Activated naive CD4-positive, alpha-beta T cell treated with anti-CD3 and anti-CD28 coated beads for 36 hours (primary cell): Measurements from ENCODE around the gene VAC14. TPM values are rescaled to one million over a fixed set of nuclear protein-coding genes. Genes with fewer than 3 reads are reported as not detected.
A peak's percentile ranks its signal among the peaks of the same experiment; 100 is the strongest.

Experiments used
- CTCF ChIA-PET: fragments of 350-600 bp; sonication (Branson Sonifier 250); formaldehyde crosslinking; loops from one replicate; lab custom pipeline; 2021; ENCODE audit warnings: antibody characterized with exemption; lab: Charles Lee
- DNase-seq: peaks from one replicate; pipeline ENCODE4 v3.0.0-alpha.2; 2020
- H3K27ac Mint-ChIP-seq: one replicate; pipeline ENCODE4 v1.8.0; 2021; ENCODE audit warnings: mild to moderate bottlenecking, mixed read lengths
- H3K27me3 Mint-ChIP-seq: one replicate; pipeline ENCODE4 v1.8.0; 2021; ENCODE audit warnings: low read depth, mixed read lengths
- H3K36me3 Mint-ChIP-seq: one replicate; pipeline ENCODE4 v1.8.0; 2021; ENCODE audit warnings: low read depth, mixed read lengths
- H3K4me1 Mint-ChIP-seq: one replicate; pipeline ENCODE4 v1.8.0; 2021; ENCODE audit warnings: low read depth, mixed read lengths
- H3K4me3 Mint-ChIP-seq: one replicate; pipeline ENCODE4 v1.8.0; 2021; ENCODE audit warnings: mild to moderate bottlenecking, moderate library complexity, mixed read lengths
- H3K9me3 Mint-ChIP-seq: one replicate; pipeline ENCODE4 v1.8.0; 2021; ENCODE audit warnings: mixed read lengths
- intact Hi-C: fragments of 100-400 bp; cut with micrococcal nuclease; formaldehyde crosslinking; loops from one replicate; pipeline ENCODE4 v1.15.1; 2023
- total RNA-seq, 2 experiments: library from RNA; stranded (reverse); gene quantifications; one replicate each; pipeline ENCODE4 v1.2.3, GENCODE V29; 2021

The VAC14 gene
- total RNA-seq, 2 experiments from 2014 or later, result 19.6 to 20.6 TPM

- DNase-seq, result peak; percentile 52
- intact Hi-C loops, result loop anchor here (1.0 kb wide), 1 partner anchor 40 kb away; no protein-coding TSS in a partner anchor
- CTCF ChIA-PET, result interaction anchor here (2.7 kb wide), 1 partner anchor 74 kb away, joined by 16 read pairs; no protein-coding TSS in a partner anchor
- no peaks in the 10 kb centered on the region for H3K27me3 Mint-ChIP-seq
- no peak overlapping the region for H3K4me3 Mint-ChIP-seq
- H3K27ac Mint-ChIP-seq, result peak overlapping the region; percentile 18
- no peaks in the 10 kb centered on the region for H3K9me3 Mint-ChIP-seq
- peaks cover 32% of the 10 kb centered on the region for H3K4me1 Mint-ChIP-seq
- peaks cover 3% of the 10 kb centered on the region for H3K36me3 Mint-ChIP-seq
Measured at GRCh38 chr16:70696952-70697593, 103.9 kb downstream of the VAC14 start.

GRCh38 chr16:70696355-70696754, 104.6 kb downstream of the VAC14 start:
- no peaks in the 10 kb centered on the region for H3K27me3 Mint-ChIP-seq
- H3K9me3 Mint-ChIP-seq, result no peaks in the 10 kb centered on the region
- intact Hi-C loops, result no loop called here
- no peak for DNase-seq
- H3K36me3 Mint-ChIP-seq, result peaks cover 3% of the 10 kb centered on the region
- peak overlapping the region; percentile 24 for H3K27ac Mint-ChIP-seq
- peaks cover 32% of the 10 kb centered on the region for H3K4me1 Mint-ChIP-seq
- CTCF ChIA-PET, result interaction anchor here (0.8 to 2.7 kb wide), 2 partner anchors 16 to 75 kb away, joined by 3 to 16 read pairs; no protein-coding TSS in a partner anchor
- H3K4me3 Mint-ChIP-seq, result no peak overlapping the region

- no peaks in the 10 kb centered on the region for H3K27me3 Mint-ChIP-seq
- intact Hi-C loops, result no loop called here
- peaks cover 32% of the 10 kb centered on the region for H3K4me1 Mint-ChIP-seq
- H3K27ac Mint-ChIP-seq, result no peak overlapping the region
- no peaks in the 10 kb centered on the region for H3K9me3 Mint-ChIP-seq
- DNase-seq, result peak; percentile 25
- CTCF ChIA-PET, result interaction anchor here (0.8 to 2.7 kb wide), 2 partner anchors 16 to 76 kb away, joined by 3 to 16 read pairs; no protein-coding TSS in a partner anchor
- peaks cover 3% of the 10 kb centered on the region for H3K36me3 Mint-ChIP-seq
- no peak overlapping the region for H3K4me3 Mint-ChIP-seq
Measured at GRCh38 chr16:70695331-70696070, 105.5 kb downstream of the VAC14 start.

GRCh38 chr16:70694868-70695218, 106.1 kb downstream of the VAC14 start:
- H3K27me3 Mint-ChIP-seq, result no peaks in the 10 kb centered on the region
- H3K4me3 Mint-ChIP-seq, result no peak overlapping the region
- CTCF ChIA-PET, result interaction anchor here (2.7 kb wide), 1 partner anchor 77 kb away, joined by 16 read pairs; no protein-coding TSS in a partner anchor
- intact Hi-C loops, result no loop called here
- peaks cover 3% of the 10 kb centered on the region for H3K36me3 Mint-ChIP-seq
- no peaks in the 10 kb centered on the region for H3K9me3 Mint-ChIP-seq
- no peak for DNase-seq
- peaks cover 32% of the 10 kb centered on the region for H3K4me1 Mint-ChIP-seq
- no peak overlapping the region for H3K27ac Mint-ChIP-seq

GRCh38 chr16:70694088-70694867, 106.7 kb downstream of the VAC14 start:
- Mint-ChIP-seq H3K4me1 (peaks cover 32% of the 10 kb centered on the region), H3K4me3 (no peak overlapping the region), H3K36me3 (peaks cover 3% of the 10 kb centered on the region), H3K27ac (no peak overlapping the region), H3K9me3 (no peaks in the 10 kb centered on the region), H3K27me3 (no peaks in the 10 kb centered on the region)
- intact Hi-C loops, result no loop called here
- CTCF ChIA-PET, result interaction anchor here (2.7 kb wide), 1 partner anchor 77 kb away, joined by 16 read pairs; no protein-coding TSS in a partner anchor
- DNase-seq, result no peak

GRCh38 chr16:70692873-70693671, 107.9 kb downstream of the VAC14 start:
- Mint-ChIP-seq H3K4me1 (peaks cover 28% of the 10 kb centered on the region), H3K27ac (no peak overlapping the region), H3K36me3 (no peaks in the 10 kb centered on the region), H3K4me3 (no peak overlapping the region), H3K9me3 (no peaks in the 10 kb centered on the region), H3K27me3 (no peaks in the 10 kb centered on the region)
- CTCF ChIA-PET, result interaction anchor here (0.5 to 1.3 kb wide), 2 partner anchors 50 to 78 kb away, joined by 5 read pairs; no protein-coding TSS in a partner anchor
- intact Hi-C loops, result no loop called here
- DNase-seq, result no peak

GRCh38 chr16:70692130-70692872, 108.7 kb downstream of the VAC14 start:
- no peaks in the 10 kb centered on the region for H3K36me3 Mint-ChIP-seq
- CTCF ChIA-PET, result interaction anchor here (1.3 kb wide), 1 partner anchor 79 kb away, joined by 5 read pairs; no protein-coding TSS in a partner anchor
- no peak overlapping the region for H3K4me3 Mint-ChIP-seq
- H3K4me1 Mint-ChIP-seq, result peaks cover 21% of the 10 kb centered on the region
- no peaks in the 10 kb centered on the region for H3K27me3 Mint-ChIP-seq
- intact Hi-C loops, result no loop called here
- H3K27ac Mint-ChIP-seq, result no peak overlapping the region
- no peak for DNase-seq
- no peaks in the 10 kb centered on the region for H3K9me3 Mint-ChIP-seq

GRCh38 chr16:70691223-70692129, 109.5 kb downstream of the VAC14 start:
- no peaks in the 10 kb centered on the region for H3K36me3 Mint-ChIP-seq
- CTCF ChIA-PET, result interaction anchor here (1.3 kb wide), 1 partner anchor 80 kb away, joined by 4 read pairs; no protein-coding TSS in a partner anchor
- intact Hi-C loops, result no loop called here
- no peaks in the 10 kb centered on the region for H3K9me3 Mint-ChIP-seq
- H3K27ac Mint-ChIP-seq, result no peak overlapping the region
- H3K27me3 Mint-ChIP-seq, result no peaks in the 10 kb centered on the region
- DNase-seq, result no peak
- H3K4me1 Mint-ChIP-seq, result peaks cover 13% of the 10 kb centered on the region
- no peak overlapping the region for H3K4me3 Mint-ChIP-seq

- no peak for DNase-seq
- CTCF ChIA-PET, result interaction anchor here (1.3 to 1.4 kb wide), 2 partner anchors 81 kb away, joined by 4 to 6 read pairs; no protein-coding TSS in a partner anchor
- no peaks in the 10 kb centered on the region for H3K36me3 Mint-ChIP-seq
- H3K9me3 Mint-ChIP-seq, result no peaks in the 10 kb centered on the region
- peaks cover under 1% of the 10 kb centered on the region for H3K27me3 Mint-ChIP-seq
- H3K4me1 Mint-ChIP-seq, result peaks cover 1% of the 10 kb centered on the region
- H3K4me3 Mint-ChIP-seq, result no peak overlapping the region
- intact Hi-C loops, result no loop called here
- no peak overlapping the region for H3K27ac Mint-ChIP-seq
Measured at GRCh38 chr16:70689970-70690891, 110.7 kb downstream of the VAC14 start.
